Measurements from ENCODE around the gene ETDA. TPM values are rescaled to one million over a fixed set of nuclear protein-coding genes. Genes with fewer than 3 reads are reported as not detected.
"Not testable (repeated sequence)": the region's sequence is repeated elsewhere in the genome, so short reads cannot be mapped to it uniquely, and the experiment has no call there.

Gene ETDA
- total RNA-seq, 1 experiment from 2014 or later = not detected

DNA sequence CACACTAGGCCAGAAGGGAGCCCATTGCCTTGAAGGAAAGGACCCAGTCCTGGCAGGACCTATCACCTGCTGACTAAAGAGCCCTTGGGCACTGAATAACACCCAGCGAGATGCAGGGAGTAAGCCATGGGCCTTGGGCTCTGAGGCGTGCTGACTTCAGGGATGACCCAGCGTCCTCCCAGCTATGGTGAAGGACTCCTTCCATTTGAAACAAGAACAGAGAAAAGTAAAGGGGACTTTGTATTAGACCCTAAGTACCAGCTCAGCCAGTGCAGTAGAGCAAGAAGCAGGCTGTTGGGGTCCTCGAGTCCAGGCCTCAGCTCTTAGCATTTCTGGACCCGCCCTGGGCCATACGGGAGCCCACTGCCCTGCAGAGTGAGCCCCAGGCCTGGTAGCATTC is 5.1 kb downstream of the ETDA start:
- CTCF ChIA-PET = no interaction called here

DNA sequence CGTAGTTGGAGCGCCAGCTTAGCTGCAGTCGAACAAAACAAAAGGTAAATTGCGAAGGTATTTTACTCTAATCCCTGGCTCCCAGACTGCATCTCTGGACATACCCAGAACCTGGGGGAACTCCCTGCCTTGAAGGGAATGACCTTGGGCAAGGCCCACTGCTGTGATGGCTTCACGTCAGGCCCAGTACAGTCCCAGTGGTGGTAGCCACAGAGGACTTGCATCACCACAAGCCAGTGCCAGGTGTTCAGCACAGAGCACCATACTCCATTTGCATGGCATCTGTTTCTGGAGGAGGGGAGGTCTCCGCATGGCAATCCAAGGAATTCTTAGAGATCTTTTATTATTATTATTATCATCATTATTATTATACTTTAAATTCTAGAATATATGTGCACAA is 5.6 kb downstream of the ETDA start:
- Histone ChIP-seq H3K9me3 (ENCODE audit: low read depth, low read length, poor library complexity, severe bottlenecking) (no peaks in the 10 kb centered on the region), H3K36me3 (ENCODE audit: insufficient read depth, low read length, poor library complexity, severe bottlenecking) (no peaks in the 10 kb centered on the region), H3K27ac (ENCODE audit: low read depth, low read length, poor library complexity, severe bottlenecking) (no peak overlapping the region), H3K27me3 (replicated peaks; ENCODE audit: insufficient read depth, low read depth, low read length, poor library complexity) (no peaks in the 10 kb centered on the region), H3K4me1 (ENCODE audit: insufficient read depth, low read length, poor library complexity, severe bottlenecking) (no peaks in the 10 kb centered on the region), H3K4me3 (ENCODE audit: low read depth, low read length, poor library complexity, severe bottlenecking) (no peak overlapping the region)
- ChIA-PET CTCF (no interaction called here), POLR2A (ENCODE audit: low non-redundant PET) (no interaction called here)
- BruUV-seq (replicated peaks) = no TSS peak
- no peak for DNase-seq (ENCODE audit: low spot score)
- TF ChIP-seq, protein P1, sequence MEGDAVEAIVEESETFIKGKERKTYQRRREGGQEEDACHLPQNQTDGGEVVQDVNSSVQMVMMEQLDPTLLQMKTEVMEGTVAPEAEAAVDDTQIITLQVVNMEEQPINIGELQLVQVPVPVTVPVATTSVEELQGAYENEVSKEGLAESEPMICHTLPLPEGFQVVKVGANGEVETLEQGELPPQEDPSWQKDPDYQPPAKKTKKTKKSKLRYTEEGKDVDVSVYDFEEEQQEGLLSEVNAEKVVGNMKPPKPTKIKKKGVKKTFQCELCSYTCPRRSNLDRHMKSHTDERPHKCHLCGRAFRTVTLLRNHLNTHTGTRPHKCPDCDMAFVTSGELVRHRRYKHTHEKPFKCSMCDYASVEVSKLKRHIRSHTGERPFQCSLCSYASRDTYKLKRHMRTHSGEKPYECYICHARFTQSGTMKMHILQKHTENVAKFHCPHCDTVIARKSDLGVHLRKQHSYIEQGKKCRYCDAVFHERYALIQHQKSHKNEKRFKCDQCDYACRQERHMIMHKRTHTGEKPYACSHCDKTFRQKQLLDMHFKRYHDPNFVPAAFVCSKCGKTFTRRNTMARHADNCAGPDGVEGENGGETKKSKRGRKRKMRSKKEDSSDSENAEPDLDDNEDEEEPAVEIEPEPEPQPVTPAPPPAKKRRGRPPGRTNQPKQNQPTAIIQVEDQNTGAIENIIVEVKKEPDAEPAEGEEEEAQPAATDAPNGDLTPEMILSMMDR (conservative IDR thresholded peaks at IDR 0.05; ENCODE audit: low read depth, low read length) = no peak
- TF ChIP-seq EZH2 (IDR thresholded peaks at IDR 0.05; ENCODE audit: borderline replicate concordance, low read depth, low read length, poor library complexity, severe bottlenecking) = no peak
- intact Hi-C loops (cut with micrococcal nuclease; ENCODE audit: unreplicated experiment) = no loop called here

More for the DNA sequence above, 5.1 kb downstream of the ETDA start:
- Histone ChIP-seq H3K36me3 (ENCODE audit: insufficient read depth, low read length, poor library complexity, severe bottlenecking) (no peaks in the 10 kb centered on the region), H3K27ac (ENCODE audit: low read depth, low read length, poor library complexity, severe bottlenecking) (no peak overlapping the region), H3K4me3 (ENCODE audit: low read depth, low read length, poor library complexity, severe bottlenecking) (no peak overlapping the region), H3K27me3 (replicated peaks; ENCODE audit: insufficient read depth, low read depth, low read length, poor library complexity) (no peaks in the 10 kb centered on the region), H3K4me1 (ENCODE audit: insufficient read depth, low read length, poor library complexity, severe bottlenecking) (no peaks in the 10 kb centered on the region), H3K9me3 (ENCODE audit: low read depth, low read length, poor library complexity, severe bottlenecking) (no peaks in the 10 kb centered on the region)
- no peak for DNase-seq (ENCODE audit: low spot score)
- no TSS peak for BruUV-seq (replicated peaks)
- POLR2A ChIA-PET (ENCODE audit: low non-redundant PET) = no interaction called here
- intact Hi-C loops (cut with micrococcal nuclease; ENCODE audit: unreplicated experiment) = no loop called here
- TF ChIP-seq EZH2 (IDR thresholded peaks at IDR 0.05; ENCODE audit: borderline replicate concordance, low read depth, low read length, poor library complexity, severe bottlenecking) = no peak
- TF ChIP-seq, protein P1 (conservative IDR thresholded peaks at IDR 0.05; ENCODE audit: low read depth, low read length) = no peak

DNA sequence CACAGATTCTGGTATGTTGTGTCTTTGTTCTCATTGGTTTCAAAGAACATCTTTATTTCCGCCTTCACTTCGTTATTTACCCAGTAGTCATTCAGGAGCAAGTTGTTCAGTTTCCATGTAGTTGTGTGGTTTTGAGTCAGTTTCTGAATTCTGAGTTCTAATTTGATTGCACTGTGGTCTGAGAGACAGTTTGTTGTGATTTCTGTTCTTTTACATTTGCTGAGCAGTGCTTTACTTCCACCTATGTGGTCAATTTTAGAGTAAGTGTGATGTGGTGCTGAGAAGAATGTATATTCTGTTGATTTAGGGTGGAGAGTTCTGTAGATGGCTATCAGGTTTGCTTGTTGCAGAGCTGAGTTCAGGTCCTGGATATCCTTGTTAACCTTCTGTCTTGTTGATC is 9.1 kb downstream of the ETDA start:
- H3K27me3 ChIP-seq (replicated peaks; ENCODE audit: insufficient read depth, low read depth, low read length, poor library complexity); H3K9me3 ChIP-seq (ENCODE audit: low read depth, low read length, poor library complexity, severe bottlenecking); BruUV-seq (replicated peaks); H3K4me1 ChIP-seq (ENCODE audit: insufficient read depth, low read length, poor library complexity, severe bottlenecking); H3K4me3 ChIP-seq (ENCODE audit: low read depth, low read length, poor library complexity, severe bottlenecking); H3K36me3 ChIP-seq (ENCODE audit: insufficient read depth, low read length, poor library complexity, severe bottlenecking); POLR2A ChIA-PET (ENCODE audit: low non-redundant PET); DNase-seq (ENCODE audit: low spot score); H3K27ac ChIP-seq (ENCODE audit: low read depth, low read length, poor library complexity, severe bottlenecking); CTCF ChIA-PET; intact Hi-C loops (cut with micrococcal nuclease; ENCODE audit: unreplicated experiment): not testable (repeated sequence)

DNA sequence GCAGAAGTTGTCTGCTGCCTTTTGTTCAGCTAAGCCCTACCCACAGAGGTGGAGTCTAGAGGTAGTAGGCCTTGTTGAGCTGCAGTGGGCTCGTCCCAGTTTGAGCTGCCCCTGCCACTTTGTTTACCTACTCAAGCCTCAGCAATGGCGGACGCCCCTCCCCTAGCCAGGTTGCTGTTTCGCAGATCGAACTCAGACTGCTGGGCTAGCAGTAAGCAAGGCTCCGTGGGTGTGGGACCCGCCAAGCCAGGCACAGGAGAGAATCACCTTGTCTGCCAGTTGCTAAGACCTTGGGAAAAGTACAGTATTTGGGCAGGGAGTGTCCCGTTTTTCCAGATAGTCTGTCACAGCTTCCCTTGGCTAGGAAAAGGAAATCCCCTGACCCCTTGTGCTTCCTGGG is 11.5 kb downstream of the ETDA start:
- H3K4me1 ChIP-seq (ENCODE audit: insufficient read depth, low read length, poor library complexity, severe bottlenecking); CTCF ChIA-PET; H3K27ac ChIP-seq (ENCODE audit: low read depth, low read length, poor library complexity, severe bottlenecking); H3K27me3 ChIP-seq (replicated peaks; ENCODE audit: insufficient read depth, low read depth, low read length, poor library complexity); DNase-seq (ENCODE audit: low spot score); BruUV-seq (replicated peaks); POLR2A ChIA-PET (ENCODE audit: low non-redundant PET); intact Hi-C loops (cut with micrococcal nuclease; ENCODE audit: unreplicated experiment); H3K36me3 ChIP-seq (ENCODE audit: insufficient read depth, low read length, poor library complexity, severe bottlenecking); H3K4me3 ChIP-seq (ENCODE audit: low read depth, low read length, poor library complexity, severe bottlenecking); H3K9me3 ChIP-seq (ENCODE audit: low read depth, low read length, poor library complexity, severe bottlenecking): not testable (repeated sequence)

All from A673 (cell line).